SIG-M5 (cell line): ENCODE data around the gene NTM.

Source experiments
- DNase-seq: peaks from one replicate; lab custom pipeline; 2025; lab: John Stamatoyannopoulos, UW

Gene NTM

DNA sequence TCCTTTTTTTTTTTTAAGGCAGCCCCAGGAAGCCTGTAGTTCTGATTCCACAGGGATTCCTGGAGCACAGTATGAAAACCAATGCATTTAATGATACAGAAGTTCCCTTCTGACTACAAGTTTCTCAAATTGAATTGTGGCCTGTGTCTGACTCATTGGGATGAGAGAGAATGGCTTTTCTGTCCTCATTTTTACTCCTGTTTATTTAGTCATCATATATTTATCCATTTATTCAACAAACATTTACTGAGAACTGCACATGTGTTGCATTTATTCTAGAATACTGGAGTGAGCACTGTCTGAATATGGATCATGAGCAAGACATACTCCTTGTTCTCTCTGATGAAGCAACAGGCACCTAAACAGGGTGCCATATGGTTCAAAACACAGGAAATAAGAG, 231.2 kb downstream of the NTM start:
- DNase-seq = no peak

DNA sequence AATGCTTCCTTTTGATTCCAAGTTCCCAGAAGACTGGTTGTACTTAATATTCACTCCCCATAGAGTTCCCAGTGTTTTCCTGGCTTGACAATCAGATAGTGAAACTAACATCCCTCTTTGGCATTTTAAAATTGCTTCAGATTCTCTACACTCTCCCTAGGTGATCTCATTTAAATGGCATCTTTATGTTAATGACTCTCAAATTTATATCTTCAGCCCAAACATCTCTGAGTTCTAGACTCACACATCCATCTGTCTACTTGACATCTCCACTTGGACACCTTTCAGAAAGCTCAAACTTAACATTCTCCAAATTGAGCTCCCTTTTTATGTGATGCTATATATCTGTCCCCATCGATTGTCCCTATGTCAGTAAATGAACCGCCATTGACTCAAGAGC, 232.0 kb downstream of the NTM start:
- no peak for DNase-seq

DNA sequence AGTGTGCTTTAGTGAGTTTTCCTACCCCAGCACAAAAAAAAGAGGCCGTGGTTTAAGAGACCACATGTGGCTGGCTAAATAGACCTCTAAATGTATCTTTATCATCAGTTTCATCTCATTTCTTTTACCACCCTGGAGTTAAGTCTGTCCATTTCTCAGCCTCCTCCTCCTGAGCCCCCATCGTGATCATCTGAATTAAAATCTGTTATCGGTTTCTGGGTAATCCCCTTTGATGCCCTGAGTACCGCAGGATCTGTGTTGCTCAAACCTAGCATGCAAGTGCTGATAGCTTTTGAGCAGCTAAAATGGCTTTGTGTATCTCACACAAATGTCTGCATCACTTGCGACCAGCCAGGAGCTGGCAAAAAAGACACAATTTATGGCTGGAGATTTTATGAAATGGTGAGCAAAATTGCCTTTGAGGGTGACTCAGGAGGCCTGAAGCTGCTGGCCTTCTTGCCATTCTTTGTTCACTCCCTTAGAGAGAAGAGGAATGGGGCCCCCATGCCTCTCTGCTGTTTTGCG, 236.5 kb downstream of the NTM start:
- DNase-seq = no peak

DNA sequence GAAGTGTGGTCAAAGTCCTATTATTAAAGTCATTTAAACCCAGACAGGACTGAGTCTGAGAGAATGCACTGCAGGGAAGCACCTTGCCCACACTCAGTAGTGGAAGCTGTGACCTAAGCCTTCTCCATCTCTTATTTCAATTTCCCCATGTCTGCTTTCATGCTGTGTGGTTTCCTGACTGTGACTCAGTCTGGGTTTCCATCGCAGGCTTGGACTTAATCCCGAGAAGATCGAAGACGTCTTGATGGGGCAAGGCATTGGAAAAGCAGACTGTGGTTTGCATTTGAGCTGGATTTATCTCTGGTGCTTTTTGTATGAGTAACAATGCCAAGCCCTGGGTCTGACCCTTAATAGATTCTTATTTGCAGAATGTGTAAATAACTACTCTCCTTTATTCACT, 238.9 kb downstream of the NTM start:
- DNase-seq = no peak

DNA sequence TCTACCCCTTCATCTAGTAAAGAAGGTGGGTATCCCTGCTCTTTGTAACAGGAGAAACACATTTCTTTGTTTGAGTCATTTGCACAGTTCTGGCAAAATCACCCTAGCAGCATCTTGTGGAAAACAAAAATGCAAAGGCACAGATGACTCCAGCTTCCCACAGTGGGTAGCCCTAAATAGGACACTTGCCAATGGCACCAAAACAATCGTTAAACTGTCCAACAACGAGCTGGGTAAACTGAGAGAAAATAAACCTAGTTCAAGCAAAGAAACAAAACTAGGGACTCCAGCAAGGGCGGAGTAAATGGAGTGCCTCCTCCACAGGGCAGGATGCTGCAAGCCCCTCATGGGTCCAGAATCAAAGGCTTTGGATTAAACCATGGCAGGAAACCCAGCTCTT, 239.5 kb downstream of the NTM start:
- DNase-seq = no peak

DNA sequence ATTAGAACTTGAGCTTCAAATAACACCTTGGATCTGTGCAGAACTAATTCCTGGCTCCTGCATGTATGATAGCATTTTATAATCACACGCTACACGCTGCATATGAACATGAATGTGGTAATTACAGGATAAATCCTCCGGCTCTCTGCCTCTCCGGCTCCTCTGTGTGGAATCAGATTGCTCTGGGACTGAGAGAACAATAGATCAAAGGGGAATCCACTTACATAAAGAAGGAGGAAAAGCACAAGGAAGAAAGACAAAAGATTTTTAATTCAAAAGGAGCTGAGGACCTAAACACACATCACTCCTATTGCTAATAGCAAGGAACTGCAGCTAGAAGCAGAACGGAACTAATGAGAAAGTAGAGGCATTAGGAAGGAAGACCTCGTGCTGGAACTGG, 240.9 kb downstream of the NTM start:
- no peak for DNase-seq

DNA sequence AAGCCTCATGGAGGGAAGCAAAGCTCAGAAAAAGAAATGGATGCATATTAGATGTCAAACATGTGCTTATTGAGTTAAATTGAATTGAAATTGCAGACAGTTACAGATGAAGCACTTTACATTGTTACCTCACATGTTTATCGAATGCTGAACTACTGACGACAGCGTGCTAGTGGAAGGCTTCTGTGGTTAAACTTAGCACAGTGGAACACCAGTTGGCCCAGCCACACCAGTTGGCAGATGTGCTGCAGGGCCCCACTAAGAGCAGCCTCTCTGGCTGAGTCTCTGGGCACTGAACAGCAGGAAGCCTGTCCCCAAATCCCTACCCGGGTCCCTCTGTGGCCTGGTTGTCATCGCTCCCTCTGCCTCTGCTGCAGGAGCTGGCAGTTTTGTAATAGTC, 242.1 kb downstream of the NTM start:
- no peak for DNase-seq

DNA sequence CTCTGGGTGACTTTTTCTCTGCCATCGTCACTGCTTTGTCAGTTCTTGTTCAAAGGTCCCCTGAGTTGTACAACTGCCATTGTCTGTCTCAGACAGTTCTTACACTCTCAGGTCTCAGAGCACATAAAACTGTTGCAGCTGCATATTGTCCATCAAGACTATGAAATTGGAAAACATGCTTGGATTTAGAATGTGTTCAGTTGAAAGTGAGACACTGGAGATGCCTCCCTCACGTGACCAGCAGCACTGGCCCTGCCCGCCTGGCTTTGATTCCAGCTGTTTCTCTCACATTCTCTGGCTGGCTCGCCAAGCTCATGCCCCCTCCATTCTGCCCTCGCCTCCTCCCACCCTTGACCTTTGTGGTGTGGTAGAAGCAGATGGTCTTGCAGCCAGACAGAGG, 244.2 kb downstream of the NTM start:
- DNase-seq = no peak

DNA sequence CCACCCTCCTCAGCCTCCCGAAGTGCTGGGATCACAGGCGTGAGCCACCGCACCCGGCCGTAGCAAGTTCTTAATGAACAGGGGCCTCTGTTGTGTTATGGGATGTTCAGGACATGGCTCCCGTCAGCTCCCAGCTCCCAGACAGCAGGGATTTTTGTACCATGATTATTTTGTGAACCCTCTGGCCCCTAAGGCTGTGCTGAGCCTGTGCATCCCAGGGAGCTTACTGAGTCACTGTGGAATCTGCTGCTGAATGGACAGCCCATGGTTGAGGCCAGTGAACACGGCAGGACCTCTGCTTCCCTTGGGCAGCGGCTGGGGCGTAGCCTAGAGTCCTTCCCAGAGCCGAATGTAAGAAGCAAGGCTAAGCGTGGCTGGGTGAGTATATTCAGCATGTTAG, 245.2 kb downstream of the NTM start:
- no peak for DNase-seq

DNA sequence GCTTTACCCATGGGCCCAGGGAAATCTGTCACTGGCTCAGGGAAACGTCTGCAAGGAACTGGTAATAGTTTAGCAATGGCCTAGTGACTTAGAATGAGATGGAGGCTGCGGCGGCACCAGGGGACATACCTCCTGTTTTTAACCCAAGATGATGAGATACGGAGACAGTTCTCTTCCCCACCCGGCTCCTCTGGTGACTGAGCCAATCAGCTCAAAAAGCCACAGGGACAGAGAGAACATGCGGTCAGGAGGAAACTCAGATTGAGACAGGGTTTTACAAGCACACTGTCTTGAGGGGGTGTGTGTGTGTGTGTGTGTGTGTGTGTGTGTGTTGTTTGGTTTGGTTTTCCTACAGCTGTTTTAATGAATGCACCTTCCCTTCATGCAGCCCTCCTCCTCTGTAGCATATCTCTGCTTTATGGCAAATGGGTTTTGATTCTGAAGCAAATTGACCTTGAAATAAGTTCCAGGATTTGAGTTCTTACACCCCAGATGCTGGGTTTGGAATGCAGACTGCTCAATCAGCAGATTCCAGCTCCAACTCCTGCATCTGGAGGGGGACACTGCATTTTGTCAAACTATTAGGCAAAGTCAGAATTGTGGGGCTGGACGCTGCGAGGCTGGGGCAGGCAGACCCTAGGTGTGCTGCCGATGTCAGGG, 246.2 kb downstream of the NTM start:
- no peak for DNase-seq

DNA sequence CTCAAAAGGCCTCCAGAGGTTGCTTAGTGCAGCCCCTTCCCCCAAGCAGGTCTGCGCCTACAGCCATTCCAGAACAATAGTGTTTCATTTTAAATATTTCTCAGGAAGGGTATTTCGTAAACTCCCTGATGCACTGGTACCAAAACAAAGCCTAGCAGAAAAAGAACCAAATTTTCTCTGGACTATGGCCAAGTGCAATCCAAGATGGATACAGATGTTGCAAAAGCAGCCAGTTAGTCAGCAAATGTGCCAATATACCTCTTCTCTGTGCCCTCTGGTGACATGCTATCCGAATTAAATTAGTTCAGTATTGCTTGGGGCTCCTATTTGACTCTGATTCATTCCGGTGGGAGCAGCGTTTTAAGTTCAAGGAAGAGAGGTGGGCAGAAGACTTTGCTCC, 247.8 kb downstream of the NTM start:
- DNase-seq = no peak

DNA sequence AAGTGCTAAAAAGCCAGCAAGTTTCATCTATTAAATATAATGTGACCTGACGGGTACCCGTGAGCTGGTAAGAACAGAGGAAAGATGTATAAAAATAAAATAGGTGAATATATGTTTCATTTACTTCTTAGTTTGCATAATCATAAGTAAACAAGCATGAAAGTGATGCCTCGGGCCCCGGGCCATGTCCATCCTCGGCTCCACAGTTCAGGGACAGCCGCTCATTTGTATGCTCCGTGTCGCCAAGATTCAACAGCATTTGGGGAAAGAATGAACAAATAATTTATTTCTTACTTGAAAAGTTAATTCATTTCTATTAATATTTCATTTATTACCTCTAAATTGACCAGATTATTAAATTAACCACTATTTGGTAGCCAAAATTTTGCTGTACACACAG, 251.8 kb downstream of the NTM start:
- DNase-seq = no peak

DNA sequence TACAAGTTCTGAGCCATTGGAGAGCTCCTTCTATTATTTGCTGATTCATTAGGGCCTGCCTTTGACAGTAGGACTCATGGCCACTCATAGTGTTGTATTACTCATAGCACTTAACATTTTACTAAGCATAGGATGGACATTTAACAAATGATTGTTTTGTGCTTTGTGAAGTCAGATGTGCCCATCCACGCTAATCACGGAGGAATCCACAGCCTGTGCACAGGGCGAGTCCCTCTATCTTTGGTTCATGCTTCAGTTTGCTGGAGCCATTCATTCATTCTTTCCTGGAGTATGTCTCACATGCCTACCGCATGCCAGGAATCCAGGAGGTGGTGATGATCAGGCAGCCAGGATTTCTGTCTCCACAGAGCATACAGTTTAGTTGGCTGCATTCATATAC, 254.1 kb downstream of the NTM start:
- DNase-seq = no peak

DNA sequence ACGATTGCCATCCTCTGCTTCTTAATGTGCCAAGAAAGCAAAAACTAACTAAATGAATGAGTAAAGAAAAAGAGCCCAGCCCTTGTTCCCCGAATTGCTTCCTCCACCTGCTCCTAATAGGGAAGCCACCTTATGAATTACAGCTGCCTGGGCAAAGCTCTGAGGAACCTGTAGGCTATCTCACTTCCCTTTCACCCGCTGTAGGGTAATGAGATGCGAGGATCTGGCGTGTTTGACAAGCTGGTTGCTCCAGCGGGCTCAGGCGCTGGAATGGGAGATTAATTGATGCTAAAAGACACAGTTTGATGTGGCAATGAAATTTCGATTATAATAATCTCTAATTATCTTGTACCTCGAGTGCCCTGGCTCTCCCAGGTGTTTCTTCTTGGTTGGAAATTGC, 256.4 kb downstream of the NTM start:
- no peak for DNase-seq

DNA sequence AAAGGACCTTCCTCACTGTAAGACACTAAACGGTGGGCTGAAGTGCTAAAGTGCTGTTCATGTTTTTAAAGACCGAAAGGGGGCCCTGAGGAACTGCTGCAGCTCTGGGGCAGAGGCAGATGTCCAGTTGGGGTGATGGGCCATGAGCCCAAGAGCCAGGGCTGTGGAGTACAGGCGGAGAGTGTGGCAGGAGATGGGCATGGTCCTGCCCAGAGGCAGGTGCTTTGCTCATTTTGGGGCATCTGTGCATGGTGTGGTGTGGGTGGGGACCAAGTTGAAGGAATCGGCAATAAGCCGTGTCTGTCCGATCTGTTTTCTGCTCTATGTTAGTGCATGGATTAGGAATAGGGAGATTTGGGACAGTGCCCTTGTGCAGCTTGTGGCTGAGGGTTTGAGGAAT, 258.3 kb downstream of the NTM start:
- no peak for DNase-seq

DNA sequence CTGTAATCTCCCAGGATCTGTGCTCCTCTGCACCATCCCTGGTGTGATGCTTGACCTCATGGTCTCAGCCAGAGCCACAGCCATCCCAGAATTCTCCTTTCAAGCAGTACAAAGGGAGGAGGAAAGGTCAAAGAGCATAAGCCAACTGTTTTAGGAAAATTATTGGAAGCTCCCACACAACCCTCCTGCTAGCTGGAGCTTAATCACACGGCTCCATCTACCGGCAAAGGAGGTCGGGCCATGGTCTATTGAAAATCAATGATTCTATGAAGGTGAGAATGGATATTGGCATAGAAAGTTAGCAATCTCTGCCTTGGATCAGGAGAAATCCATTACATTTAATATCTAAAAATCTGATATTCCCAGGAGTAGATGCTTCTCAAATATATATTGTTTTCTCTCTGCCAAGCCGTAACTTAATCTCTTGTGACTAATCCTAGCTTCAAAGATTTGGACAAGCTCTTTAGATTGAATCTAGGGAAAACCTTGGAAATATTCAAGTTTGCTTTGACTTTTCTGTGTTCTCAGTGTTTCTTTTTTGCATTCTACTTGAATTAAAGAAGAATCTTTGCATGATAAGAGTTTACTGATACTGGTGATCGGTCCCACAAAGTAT, 259.6 kb downstream of the NTM start:
- no peak for DNase-seq

DNA sequence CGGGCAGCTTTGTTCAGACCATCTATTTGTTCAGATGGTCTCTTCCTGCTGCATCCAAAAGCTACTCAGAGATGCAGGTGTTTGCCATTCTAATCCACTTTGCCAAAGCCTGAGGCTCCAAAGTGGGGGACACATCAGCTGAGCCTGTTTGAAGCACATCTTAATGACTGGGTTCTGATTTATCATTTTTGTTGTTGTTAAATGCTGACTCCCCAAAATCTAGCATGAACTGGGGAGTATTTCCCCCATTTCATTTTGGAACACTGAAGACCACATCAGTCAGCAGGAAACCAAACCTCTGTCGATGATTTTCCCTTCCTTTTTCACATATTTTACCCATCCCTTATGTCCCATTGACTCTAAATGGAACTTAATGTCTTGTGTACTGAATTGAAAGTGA, 262.6 kb downstream of the NTM start:
- DNase-seq = no peak

DNA sequence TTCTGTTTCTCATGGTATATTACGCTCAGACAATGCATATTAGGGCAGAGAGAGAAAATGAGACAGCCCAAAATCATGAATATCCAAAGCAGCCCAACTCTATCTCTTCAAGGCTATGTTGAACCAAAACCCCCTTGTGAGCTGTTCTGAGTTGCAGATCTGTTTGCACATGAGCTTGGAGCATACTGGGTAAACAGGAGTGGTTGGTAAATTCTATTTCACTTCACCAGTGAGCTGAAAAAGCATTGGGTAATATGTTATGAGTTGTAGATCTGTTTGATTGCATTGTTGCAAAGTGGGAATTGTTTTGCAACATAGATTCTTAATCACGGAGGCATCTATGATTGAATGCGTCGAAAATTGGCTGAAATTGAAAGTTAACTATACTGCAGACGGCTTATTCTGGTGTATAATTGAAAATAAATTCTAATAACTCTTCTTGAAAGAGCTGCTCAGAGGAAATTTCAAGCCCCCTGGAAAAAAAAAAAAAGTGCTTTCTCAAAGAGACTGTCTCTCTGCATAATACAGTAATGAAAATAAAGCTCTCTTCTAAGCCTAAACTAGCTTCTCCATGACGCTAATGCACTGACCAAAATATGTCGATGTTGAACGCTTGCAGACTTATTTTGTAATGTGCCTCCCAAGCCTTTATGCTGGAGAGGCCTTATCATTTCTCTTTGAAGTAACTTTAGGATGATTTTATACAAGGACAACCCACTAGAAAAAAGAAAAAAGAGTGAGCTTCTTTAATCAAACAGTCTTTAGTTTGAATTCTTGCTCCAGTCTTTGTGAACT, 263.7 kb downstream of the NTM start:
- DNase-seq = no peak

DNA sequence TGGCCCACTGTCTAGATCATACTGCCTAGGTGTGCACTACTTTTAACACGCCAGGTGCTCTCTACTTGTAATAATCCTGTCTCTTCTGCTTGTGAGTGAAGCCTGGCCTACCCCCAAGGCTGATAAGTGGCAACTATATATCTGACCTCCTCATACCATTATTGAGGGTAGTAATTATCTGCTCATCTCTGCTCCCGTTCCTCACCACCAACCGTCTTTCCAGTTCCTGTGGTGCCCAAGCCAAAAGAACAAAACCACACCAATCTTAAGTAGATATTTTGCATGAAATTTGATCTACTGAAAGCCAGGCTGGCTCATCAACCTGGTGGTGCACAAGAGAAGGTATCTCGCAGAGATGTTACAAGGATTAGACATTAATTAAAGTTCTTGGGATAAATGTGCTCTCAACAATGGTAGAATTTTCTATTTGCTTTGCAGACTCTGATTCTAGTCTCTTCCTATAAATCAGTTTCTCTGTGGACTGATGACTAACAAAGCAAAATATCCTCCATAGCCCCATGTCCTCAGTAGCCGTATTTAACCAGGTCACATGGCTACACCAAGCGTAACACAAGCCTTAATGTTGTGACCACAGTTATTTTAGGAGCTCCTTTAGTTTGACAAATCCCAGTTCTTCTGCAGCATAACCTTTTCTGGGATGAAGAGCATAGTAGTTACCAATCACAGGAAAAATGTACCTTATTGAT, 267.2 kb downstream of the NTM start:
- no peak for DNase-seq

DNA sequence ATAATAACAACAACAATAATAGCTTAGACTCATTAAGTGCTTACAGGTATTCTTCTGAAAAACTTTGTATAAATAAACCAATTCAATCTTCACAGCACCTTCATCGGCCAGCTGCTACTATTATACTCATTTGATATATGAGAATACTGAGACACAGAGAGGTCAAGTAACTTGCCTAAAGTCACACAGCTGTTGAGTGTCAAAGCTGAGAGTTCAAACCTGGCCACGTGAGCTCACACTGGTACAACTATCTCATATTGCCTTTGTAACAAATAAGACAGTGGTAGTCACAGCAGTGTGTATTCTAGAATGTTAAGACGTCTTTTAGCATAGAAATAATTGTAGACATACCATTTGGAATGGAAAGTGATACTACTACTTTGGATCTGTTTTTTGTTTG, 268.5 kb downstream of the NTM start:
- no peak for DNase-seq

DNA sequence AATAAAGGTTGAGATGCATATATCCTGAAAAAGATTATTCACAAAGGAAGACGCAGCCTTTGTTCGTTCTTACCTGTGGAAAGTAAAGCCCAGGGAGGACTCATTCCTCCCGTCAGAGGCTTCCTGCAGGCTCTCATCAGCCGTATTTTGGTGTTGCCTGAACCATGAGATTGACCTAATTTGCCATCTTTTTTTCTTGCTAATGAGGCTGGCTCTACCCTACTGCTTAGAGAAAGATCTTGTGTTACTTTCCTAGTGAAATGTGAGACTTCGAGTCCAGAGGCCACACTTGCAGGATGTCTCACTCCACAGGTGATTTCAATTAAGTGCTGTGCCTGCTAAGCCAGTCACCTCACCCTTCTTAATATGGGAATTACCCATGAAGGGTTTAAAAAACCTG, 269.9 kb downstream of the NTM start:
- no peak for DNase-seq

DNA sequence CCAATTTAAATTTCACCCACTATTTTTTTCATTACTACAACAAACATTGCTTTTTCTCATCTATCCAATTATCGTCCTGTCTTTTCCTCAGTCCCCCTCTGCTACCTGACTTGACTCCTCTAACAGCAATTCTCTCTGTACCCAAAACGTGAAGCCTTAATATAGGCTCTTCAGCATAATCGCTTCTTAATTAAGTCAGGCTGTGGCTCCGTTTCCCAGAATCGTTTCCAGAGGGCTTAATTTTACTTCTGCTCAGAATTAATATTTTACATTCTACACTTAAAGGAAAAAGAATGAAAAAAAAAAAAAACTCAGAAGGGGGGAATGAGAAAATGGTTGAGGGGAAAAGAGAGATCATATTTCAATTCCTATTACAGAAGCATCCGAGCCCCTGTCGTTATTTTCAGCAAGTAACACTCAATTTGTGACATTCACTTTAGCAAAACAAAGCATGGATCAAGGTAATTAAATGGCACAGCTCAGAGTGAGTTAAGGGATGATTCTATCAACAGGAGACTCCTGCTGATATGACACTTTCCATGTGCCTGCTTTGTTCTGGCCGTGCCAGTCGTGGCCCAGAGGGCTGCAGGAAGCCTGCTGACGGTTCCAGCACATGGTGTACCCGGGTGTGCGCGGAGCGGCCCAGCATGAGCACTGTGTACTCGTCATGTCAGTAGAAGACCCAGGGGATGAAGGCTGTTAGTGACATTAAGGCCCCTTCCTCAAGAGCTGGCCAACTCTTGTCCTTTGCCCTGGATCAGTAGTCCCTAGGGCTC, 272.5 kb downstream of the NTM start:
- no peak for DNase-seq
